Measurements from ENCODE around the gene ZNF750. TPM values are rescaled to one million over a fixed set of nuclear protein-coding genes. Genes with fewer than 3 reads are reported as not detected.

Gene ZNF750
- total RNA-seq, 1 donor from 2014 or later, result 0.13 TPM

DNA sequence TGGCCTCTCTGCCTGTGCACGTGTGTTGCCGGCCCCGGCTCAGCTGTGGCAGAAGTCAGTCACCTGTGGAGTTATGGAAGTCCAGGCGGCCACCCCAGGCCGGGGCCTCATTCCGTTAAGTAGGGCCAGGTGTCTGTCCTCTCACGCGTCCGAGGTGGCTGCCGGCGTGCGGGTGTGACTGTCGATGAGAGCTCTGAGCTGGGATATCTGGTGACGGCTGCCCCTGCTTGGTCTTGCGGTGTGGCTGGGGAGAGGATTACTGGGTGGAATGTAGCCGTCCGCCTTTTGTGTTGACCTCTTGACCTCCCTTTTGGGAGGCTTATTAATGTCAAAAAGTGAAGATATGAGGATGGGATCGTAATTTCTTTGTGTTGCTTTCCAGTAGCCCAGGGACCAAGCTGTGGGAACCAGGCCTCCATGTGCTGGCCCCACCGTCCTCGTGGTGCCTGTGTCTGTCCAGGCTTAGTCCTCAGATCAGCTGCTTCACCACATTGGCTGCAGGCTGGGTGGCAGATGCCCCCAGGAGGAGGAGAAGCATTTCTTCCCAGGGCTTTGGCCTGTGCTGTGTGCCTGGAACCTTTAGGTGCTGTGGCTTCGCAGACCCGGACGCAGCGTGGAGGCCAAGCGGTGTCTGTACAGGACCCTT is 23.0 kb upstream of the ZNF750 start:
- ATAC-seq (ENCODE audit: poor library complexity), result no peak
- DNase-seq, result no peak
- intact Hi-C loops (cut with DNase I), result no loop called here

DNA sequence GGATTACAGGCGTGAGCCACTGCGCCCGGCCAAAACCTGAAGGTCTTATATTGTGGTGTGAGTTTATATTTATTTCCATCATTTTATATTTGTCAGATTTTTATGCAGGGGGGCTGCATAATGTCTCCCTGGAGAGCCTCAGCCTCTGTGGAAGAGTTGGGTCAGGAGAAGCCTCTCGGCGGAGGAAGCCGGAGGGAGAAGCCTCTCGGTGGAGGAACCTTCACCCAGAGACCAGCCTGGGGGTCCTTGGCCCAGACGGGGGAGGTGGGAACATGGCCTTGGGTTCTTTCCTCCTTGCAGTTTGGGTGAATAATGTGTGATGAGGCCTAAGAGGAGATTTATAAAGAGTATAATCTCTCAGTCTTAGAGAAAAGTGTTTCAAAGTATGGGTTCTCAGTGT is 22.4 kb upstream of the ZNF750 start:
- intact Hi-C loops (cut with DNase I), result no loop called here
- DNase-seq, result no peak
- ATAC-seq (ENCODE audit: poor library complexity), result no peak

DNA sequence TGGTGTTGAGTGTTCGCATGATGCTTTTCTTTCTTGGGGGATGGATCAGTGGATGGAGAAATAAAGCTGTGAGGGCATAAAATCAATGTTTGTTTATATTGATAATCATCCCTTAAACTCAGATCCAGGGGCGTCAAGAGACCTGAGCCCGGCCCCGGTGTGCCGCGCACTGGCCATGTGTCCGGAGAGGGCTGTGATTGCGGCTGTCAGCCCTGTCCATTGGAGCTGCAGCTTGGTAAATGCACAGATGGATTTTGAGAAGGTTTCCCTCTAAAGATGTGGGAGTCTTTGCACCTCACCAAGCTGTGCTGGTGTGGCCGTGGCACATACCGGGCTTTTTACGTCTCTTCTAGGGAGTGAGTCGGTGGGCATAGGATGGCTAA is 21.6 kb upstream of the ZNF750 start:
- DNase-seq (no peak), ATAC-seq (ENCODE audit: poor library complexity) (no peak)
- intact Hi-C loops (cut with DNase I), result no loop called here

DNA sequence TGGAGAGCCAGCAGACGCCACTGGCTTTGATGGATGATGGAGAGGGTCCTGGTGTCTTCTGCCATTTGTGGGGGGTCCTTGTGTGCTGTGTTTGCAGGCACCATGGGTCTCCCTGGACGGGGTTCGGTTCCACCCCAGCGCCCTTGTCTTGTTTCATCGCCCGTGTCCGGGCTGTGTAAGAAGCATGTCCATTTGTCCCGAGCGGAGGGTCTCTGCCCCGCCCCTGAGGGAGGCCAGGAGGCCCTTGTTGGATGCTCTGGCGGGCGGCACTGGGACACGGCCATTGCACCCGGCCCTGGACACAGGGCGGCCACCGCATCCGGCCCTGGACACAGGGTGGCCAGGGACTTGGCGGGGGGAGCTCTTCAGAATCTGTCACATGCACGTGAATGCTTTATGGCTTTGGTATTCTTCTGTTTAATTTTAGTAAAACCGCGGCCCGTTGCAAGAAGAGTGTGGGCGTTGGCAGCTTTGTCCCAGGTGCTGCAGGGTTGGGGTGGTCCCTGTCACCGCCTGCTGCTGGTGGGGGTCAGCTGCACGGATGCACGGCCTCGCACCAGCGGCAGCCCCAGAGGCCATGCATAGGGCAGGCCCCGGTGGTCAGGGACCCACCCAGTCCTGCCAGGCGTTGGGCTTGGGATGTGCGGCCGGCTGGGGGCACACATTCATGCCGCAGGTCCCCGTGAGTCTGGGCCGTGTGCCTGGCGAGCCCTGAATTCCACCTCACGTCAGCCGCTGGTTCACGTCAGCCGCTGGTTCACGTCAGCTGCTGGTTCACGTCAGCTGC is 21.0 kb upstream of the ZNF750 start:
- ATAC-seq (ENCODE audit: poor library complexity) (no peak), DNase-seq (no peak)
- intact Hi-C loops (cut with DNase I), result no loop called here

DNA sequence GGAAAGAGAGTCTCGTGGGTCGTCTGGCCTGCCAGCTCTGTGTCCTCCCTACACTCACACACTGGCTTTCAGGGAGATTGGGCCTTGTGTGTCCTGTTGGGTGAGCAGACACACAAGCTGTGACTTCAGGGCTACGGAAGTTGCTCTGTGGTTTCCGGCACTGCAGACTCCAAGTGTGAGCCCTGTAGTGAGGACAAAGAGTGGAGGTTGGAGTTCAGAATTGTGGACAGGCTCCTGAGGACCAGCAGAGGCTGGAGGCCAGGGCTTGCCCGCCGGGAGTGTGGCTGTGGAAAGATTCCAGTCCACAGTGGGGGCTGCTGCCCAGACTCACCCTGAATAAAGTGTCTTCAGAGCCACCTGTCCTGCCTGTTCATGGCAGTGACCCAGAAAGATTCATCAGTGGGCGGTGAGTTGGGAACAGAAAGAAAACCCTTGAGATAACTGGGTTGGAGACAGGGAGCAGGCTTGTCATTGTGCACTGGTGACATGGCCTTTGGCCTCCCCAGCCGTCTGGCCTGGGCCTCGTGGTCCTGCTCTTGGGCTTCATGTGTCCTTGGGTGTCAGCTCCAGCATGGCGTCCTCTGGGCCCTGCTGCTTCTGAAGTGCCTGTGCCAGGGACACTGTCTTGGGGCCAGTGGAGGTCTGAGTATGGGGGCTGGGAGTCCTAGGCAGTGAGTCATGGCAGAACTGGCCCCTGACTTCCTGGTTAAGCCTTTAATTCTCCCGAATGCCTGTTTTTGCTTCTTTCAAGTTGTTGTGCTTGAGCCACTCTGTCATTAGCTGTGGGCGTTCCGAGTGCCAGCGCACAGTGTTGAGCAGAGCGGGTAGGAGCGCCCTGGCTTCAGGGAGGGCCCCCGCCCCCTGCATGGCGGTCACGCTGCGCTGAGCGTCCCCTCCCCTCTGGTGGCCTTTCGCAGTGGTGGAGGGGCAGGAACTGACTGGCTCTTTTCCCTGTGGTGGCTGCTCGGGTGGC is 19.9 kb upstream of the ZNF750 start:
- intact Hi-C loops (cut with DNase I), result no loop called here
- ATAC-seq (ENCODE audit: poor library complexity) (peak; percentile 47), DNase-seq (peak; percentile 69)

DNA sequence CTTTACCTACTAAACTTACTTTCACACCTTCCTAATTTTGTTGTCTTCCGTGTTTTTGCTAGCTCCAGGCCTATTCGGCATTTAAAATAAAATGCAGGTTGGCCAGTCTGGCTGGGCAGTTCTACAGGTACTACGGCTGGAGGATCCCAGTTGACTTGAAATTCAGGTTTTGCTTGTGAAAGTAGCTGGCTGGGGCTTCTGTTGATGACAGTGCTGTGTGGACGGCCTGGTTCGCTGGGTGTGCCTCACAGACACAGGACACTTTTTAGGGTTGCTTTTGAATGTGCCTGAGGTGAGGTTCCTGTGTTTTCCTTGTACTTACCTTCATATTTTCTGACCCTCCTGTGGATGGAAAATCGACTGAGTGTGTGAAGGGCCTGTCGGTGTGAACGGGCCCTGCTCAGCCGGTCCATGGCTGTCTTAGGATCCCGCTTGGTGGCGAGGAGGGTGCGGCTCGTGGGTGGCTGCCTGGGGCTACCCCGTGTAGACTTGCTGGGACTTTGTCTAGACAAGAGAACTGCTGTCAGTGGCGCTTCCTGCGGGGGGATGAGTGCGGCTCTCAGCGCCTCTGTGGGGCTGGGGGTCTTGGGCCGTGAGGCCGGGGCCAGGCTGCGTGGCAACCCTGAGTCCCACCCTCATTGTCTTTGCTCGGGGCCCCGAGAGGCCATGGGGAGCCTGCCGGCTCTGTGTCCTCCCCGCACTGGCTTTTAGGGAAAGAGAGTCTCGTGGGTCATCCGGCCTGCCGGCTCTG is 18.7 kb upstream of the ZNF750 start:
- ATAC-seq (ENCODE audit: poor library complexity) (no peak), DNase-seq (no peak)
- intact Hi-C loops (cut with DNase I), result no loop called here

DNA sequence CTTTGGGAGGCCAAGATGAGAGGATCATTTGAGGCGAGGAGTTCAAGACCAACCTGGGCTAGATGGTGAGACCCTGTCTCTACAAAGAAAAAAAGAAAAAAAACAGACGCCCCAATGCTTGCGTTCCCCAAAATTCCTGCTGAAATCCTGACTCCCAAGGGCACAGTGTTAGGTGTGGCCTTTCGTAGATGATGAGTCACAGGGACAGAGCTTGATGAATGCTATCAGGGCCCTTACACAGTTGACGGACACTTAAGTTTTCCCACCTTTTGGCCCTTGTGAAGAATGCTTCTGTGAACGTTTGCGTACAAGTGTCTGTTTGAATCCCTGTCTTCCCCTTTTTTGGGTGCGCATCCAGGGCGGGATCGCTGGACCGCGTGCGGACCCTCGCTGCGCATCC is 16.5 kb upstream of the ZNF750 start:
- DNase-seq (no peak), ATAC-seq (ENCODE audit: poor library complexity) (no peak)
- intact Hi-C loops (cut with DNase I), result no loop called here

DNA sequence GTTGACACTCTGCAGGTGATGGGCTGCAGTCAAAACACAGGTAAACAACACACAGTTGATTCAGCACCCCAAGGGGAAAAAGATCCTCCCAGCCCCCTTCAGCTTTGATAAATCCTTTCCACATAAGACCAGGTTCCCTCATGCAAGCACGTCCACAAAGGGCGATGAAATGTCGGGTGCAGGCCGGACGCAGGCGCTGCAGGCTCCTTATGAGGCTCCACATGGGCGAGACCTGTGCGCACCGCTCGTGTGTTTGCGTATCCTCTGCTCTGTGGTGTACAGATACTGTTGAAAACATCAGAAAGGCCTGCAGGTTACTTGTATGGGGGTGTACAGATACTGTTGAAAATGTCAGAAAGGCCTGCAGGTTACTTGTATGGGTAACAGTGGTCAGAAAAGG is 14.4 kb upstream of the ZNF750 start:
- no peak for ATAC-seq (ENCODE audit: poor library complexity)
- intact Hi-C loops (cut with DNase I), result no loop called here
- no peak for DNase-seq

DNA sequence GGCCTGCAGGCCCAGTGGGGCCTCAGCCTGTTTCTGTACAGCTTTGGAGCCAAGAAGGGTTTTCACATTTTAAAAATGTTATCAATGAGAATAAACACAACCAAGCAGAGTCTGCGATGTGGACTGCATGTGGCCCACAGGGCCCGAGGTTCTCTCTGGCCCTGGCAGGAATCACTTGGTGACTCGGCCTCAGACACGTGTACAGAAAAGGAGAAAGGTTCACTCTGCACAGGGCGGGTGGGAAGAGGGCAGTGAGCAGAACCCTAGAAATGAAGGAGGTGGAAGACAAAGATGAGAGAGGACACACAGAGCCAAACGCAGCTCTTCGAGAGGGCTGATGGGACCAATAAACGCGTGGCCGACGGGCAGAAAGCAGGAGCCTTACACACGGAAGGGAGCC is 11.6 kb upstream of the ZNF750 start:
- no peak for DNase-seq
- intact Hi-C loops (cut with DNase I), result no loop called here

DNA sequence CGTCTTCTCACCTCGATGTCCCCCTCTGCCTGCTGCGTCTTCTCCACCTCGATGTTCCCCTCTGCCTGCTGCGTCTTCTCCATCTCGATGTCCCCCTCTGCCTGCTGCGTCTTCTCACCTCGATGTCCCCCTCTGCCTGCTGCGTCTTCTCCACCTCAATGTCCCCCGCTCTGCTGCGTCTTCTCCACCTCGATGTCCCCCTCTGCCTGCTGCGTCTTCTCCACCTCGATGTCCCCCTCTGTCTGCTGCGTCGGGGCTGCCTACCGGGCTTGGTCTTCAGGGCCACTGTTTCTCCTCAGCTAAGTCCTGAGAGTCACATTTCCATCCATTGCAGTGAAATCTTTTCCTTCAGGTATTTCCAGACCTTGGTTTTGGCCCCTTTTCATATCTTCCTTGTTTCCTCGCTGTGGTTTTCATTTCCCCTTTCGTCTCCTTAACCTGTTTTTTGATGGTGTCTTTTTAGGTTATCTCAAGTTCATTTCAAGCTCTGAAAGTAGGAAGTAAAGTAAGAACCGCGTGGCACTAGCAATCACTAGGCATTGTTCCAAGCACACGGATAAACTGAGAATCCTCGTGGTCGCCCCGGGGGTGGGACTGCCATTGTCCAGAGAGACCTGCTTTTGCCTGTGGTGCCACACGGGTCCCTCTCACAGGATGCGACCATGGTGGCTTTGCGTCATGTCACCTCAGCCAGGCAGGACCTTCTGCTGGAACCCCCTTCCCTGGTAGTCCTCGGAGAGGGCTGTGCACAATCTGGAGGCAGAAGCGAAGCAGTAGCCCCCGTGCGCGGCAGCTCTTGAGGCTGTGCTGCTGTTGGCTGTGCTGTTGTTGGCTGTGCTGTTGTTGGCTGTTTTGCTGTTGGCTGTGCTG is 9.5 kb upstream of the ZNF750 start:
- no peak for DNase-seq
- intact Hi-C loops (cut with DNase I), result no loop called here
- no peak for ATAC-seq (ENCODE audit: poor library complexity)

More for the DNA sequence above, 11.6 kb upstream of the ZNF750 start:
- no peak for ATAC-seq (ENCODE audit: poor library complexity)

DNA sequence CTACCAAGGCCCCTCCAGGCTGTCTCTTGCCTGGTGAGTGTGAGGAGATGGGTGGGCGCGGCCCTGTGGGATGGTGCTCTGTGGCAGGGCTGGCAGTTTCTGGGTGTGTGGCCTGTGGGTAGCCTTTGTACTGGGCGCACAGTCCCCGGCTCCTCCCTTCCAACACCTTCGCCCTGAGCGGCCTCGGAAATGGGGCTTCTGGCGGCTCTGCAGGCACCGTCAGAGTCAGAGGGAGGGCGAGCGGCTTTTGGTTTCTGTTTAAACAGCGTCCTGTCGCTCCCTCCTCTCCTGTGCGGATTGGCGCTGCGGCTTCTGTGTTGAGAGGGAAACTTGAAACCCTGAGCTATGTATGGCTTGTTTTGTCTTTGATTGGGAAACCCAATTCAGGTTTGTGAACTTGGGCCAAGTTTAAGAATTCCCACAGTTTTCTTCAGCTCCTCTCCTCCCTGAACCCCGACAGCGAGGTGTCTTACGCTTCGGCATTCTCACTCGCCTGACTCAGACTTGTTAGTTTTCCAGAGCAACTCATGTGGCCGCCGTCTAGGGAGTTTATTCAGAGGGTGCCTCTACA is 8.3 kb upstream of the ZNF750 start:
- DNase-seq, result peak; percentile 58
- intact Hi-C loops (cut with DNase I), result no loop called here
- no peak for ATAC-seq (ENCODE audit: poor library complexity)

DNA sequence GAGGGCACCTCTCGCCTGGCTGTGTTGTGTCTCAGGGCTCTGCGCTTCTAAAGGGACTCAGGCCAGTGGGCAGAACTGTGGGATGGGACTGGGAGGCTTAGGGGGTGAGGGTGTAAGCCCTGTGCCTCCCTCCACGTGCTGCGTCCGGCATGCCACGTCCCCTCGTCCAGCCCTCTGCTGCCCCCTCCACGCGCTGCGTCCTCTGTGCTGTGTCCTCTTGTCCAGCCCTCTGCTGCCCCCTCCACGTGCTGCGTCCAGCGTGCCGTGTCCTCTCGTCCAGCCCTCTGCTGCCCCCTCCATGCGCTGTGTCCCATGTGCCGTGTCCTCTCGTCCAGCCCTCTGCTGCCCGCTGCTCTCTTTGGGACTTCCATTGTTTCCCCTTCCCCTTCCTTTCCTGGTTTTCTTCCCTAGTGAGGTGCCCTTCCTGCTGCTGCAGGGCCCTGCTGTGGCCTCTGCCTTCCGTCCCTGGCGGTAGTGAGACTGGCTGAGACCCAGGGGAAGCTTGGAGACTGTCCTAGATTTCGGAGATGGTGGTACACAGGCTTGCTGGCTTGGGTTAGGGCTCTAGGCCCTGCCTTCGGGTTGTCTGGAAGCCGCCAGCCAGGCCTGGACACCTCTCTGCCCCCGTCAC is 6.4 kb upstream of the ZNF750 start:
- intact Hi-C loops (cut with DNase I), result no loop called here
- DNase-seq, result no peak
- ATAC-seq (ENCODE audit: poor library complexity), result peak; percentile 68

DNA sequence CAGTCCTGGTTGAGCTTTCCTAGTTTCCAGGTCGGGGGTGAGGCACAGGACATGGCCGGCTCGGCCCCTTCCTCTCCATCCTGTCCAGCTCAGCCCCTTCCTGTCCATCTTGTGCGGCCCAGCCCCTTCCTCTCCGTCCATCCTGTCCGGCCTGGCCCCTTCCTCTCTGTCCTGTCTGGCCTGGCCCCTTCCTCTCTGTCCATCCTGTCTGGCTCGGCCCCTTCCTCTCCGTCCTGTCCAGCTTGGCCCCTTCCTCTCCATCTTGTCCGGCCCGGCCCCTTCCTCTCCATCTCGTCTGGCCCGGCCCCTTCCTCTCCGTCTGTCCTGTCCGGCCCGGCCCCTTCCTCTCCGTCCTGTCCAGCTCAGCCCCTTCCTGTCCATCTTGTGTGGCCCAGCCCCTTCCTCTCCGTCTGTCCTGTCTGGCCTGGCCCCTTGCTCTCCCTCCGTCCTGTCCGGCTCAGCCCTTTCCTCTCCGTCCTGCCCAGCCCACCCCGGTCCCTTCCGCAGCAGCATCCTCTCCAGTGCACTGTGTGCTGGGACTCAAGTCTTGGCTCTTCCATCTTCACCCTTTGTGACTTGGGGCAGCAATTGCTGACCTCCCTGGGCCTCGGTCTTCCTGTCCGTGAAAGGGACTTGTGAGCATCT is 5.5 kb upstream of the ZNF750 start:
- ATAC-seq (ENCODE audit: poor library complexity) (peak; percentile 67), DNase-seq (peak; percentile 77)
- intact Hi-C loops (cut with DNase I), result no loop called here

DNA sequence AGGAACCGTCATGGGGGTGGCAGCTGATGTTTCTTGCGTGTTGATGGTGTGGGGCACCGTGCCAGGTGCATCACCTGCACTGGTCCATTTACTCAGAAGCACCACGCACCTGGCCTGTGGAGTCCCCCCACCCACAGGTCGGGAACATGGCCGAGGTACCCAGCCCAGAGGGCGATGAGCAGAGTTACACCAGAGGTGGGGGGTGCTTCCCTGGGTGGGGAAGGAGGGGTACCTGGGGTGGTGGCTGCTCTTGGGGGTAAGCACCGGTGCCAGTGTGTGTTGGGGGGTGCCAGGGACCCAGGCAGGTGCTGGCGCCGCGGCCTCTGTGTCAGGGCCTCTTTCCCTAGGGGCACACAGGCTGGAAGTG is 5.0 kb upstream of the ZNF750 start:
- DNase-seq, result no peak
- no peak for ATAC-seq (ENCODE audit: poor library complexity)
- intact Hi-C loops (cut with DNase I), result no loop called here

DNA sequence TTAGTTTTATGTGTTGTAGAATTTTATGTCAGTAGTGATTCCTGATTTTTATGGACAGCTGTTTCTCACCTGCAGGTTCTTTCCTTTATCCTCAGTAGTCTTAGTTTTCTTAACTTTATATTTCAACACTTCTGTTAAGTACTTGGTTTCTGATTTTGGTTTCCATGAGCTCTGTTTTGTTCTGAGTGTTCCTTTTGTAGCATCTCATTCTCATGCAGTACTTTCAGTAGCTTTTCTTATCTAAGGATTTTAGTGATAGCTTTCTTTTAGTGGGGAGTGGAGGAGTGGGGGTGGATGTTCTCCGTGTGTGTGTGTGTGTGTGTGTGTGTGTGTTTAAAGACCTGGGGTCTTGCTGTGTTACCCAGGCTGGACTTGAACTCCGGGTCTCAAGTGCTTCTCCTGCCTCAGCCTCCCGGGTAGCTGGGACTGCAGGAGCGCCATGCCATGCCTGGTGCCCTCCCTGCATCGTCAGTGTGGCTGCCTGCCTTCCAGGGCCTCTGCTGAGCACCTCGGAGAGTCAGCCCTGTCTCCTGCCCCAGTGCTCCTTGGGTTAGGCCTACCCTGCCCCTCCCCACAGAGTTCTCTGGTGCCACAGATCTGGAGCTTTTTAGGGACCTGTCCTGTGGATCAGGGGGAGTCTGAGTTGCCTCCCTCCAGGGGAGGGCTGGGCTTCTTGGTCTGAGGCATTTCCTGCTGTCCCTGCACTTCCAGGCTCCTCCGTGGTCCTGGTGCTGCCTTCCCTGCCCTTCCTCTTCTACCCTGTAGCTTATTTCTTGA is 4.3 kb upstream of the ZNF750 start:
- DNase-seq, result no peak
- ATAC-seq (ENCODE audit: poor library complexity), result no peak
- intact Hi-C loops (cut with DNase I), result no loop called here
